ENCODE data around the gene PHACTR4. TPM values are rescaled to one million over a fixed set of nuclear protein-coding genes. Genes with fewer than 3 reads are reported as not detected.
"Not testable (repeated sequence)": the region's sequence is repeated elsewhere in the genome, so short reads cannot be mapped to it uniquely, and the experiment has no call there.

PHACTR4 gene
- total RNA-seq, 1 donor from 2014 or later = 31.3 TPM

GRCh38 chr1:28443550-28443949 is 74.0 kb downstream of the PHACTR4 start:
- no peak for TF ChIP-seq CTCF (IDR thresholded peaks at IDR 0.05; ENCODE audit: insufficient read depth, low read length, poor library complexity, severe bottlenecking)
- no peaks in the 10 kb centered on the region for H3K36me3 ChIP-seq (ENCODE audit: control insufficient read depth, insufficient read depth, low read length)

GRCh38 chr1:28447679-28448078 is 78.1 kb downstream of the PHACTR4 start:
- Histone ChIP-seq H3K4me3 (ENCODE audit: low read depth, low read length) (no peak overlapping the region), H3K36me3 (ENCODE audit: control insufficient read depth, insufficient read depth, low read length) (no peaks in the 10 kb centered on the region), H3K27me3 (ENCODE audit: control insufficient read depth, insufficient read depth, low read length) (no peaks in the 10 kb centered on the region)
- no peak for TF ChIP-seq CTCF (IDR thresholded peaks at IDR 0.05; ENCODE audit: insufficient read depth, low read length, poor library complexity, severe bottlenecking)
- DNase-seq (ENCODE audit: low read depth) = no peak

More at GRCh38 chr1:28443550-28443949, 74.0 kb downstream of the PHACTR4 start:
- no peak for DNase-seq (ENCODE audit: low read depth)
- Histone ChIP-seq H3K4me3 (ENCODE audit: low read depth, low read length) (no peak overlapping the region), H3K27me3 (ENCODE audit: control insufficient read depth, insufficient read depth, low read length) (no peaks in the 10 kb centered on the region)

- not testable (repeated sequence) for H3K4me3 ChIP-seq (ENCODE audit: low read depth, low read length); DNase-seq (ENCODE audit: low read depth); H3K36me3 ChIP-seq (ENCODE audit: control insufficient read depth, insufficient read depth, low read length); H3K27me3 ChIP-seq (ENCODE audit: control insufficient read depth, insufficient read depth, low read length)
Observed at GRCh38 chr1:28448094-28448611, 78.6 kb downstream of the PHACTR4 start.

- Histone ChIP-seq H3K4me3 (ENCODE audit: low read depth, low read length) (no peak overlapping the region), H3K27me3 (ENCODE audit: control insufficient read depth, insufficient read depth, low read length) (no peaks in the 10 kb centered on the region), H3K36me3 (ENCODE audit: control insufficient read depth, insufficient read depth, low read length) (no peaks in the 10 kb centered on the region)
- no peak for DNase-seq (ENCODE audit: low read depth)
- TF ChIP-seq CTCF (IDR thresholded peaks at IDR 0.05; ENCODE audit: insufficient read depth, low read length, poor library complexity, severe bottlenecking) = no peak
Observed at GRCh38 chr1:28449904-28450303, 80.4 kb downstream of the PHACTR4 start.

- H3K4me3 ChIP-seq (ENCODE audit: low read depth, low read length) = no peak overlapping the region
- DNase-seq (ENCODE audit: low read depth) = no peak
- no peaks in the 10 kb centered on the region for H3K27me3 ChIP-seq (ENCODE audit: control insufficient read depth, insufficient read depth, low read length)
- H3K36me3 ChIP-seq (ENCODE audit: control insufficient read depth, insufficient read depth, low read length) = no peaks in the 10 kb centered on the region
- no peak for TF ChIP-seq CTCF (IDR thresholded peaks at IDR 0.05; ENCODE audit: insufficient read depth, low read length, poor library complexity, severe bottlenecking)
Observed at GRCh38 chr1:28450561-28450960, 81.0 kb downstream of the PHACTR4 start.

- TF ChIP-seq CTCF (IDR thresholded peaks at IDR 0.05; ENCODE audit: insufficient read depth, low read length, poor library complexity, severe bottlenecking) = no peak
- H3K27me3 ChIP-seq (ENCODE audit: control insufficient read depth, insufficient read depth, low read length) = no peaks in the 10 kb centered on the region
Observed at GRCh38 chr1:28451011-28451410, 81.5 kb downstream of the PHACTR4 start.

More at GRCh38 chr1:28451011-28451410, 81.5 kb downstream of the PHACTR4 start:
- no peak for DNase-seq (ENCODE audit: low read depth)
- Histone ChIP-seq H3K4me3 (ENCODE audit: low read depth, low read length) (no peak overlapping the region), H3K36me3 (ENCODE audit: control insufficient read depth, insufficient read depth, low read length) (no peaks in the 10 kb centered on the region)
